ENCODE measurements around the gene DNM1. TPM values are rescaled to one million over a fixed set of nuclear protein-coding genes. Genes with fewer than 3 reads are reported as not detected.
"Not testable (repeated sequence)": the region's sequence is repeated elsewhere in the genome, so short reads cannot be mapped to it uniquely, and the experiment has no call there.

Gene DNM1
- total RNA-seq, 4 donors from 2014 or later, result 4.7 to 9.2 (median 5.4) TPM

GRCh38 chr9:128175726-128176125, 27.5 kb upstream of the DNM1 start:
- no peak overlapping the region for H3K27ac ChIP-seq
- DNase-seq, result no peak
- WGBS, 2 donors, result 93 to 100% methylated on average over 2 of the region's 2 CpGs

GRCh38 chr9:128178806-128179431, 24.3 kb upstream of the DNM1 start:
- no peak overlapping the region for H3K27ac ChIP-seq
- H3K4me3 ChIP-seq (replicated peaks in 1 of 3), result no peak overlapping the region
- DNase-seq, result no peak
- H3K27me3 ChIP-seq, result no peaks in the 10 kb centered on the region
- peaks cover 35 to 62% of the 10 kb centered on the region in 2 donors for H3K36me3 ChIP-seq
- intact Hi-C loops (cut with DNase I), result no loop called here
- WGBS, 2 donors, result 100% methylated on average over 6 of the region's 11 CpGs; no CpG with 5 or more reads in 1 of the 2 donors
- H3K9me3 ChIP-seq, result no peaks in the 10 kb centered on the region
- no peaks in the 10 kb centered on the region for H3K4me1 ChIP-seq
- TF ChIP-seq CTCF (IDR thresholded peaks at IDR 0.05) (no peak), POLR2A (IDR thresholded peaks at IDR 0.05) (no peak)

More at GRCh38 chr9:128175726-128176125, 27.5 kb upstream of the DNM1 start:
- H3K4me3 ChIP-seq (replicated peaks in 1 of 3), result no peak overlapping the region
- no peaks in the 10 kb centered on the region for H3K9me3 ChIP-seq
- peaks cover 35 to 53% of the 10 kb centered on the region in 2 donors for H3K36me3 ChIP-seq
- intact Hi-C loops (cut with DNase I), result no loop called here
- no peak for TF ChIP-seq CTCF (IDR thresholded peaks at IDR 0.05)
- no peak for TF ChIP-seq POLR2A (IDR thresholded peaks at IDR 0.05)
- H3K27me3 ChIP-seq, result no peaks in the 10 kb centered on the region
- no peaks in the 10 kb centered on the region for H3K4me1 ChIP-seq

- TF ChIP-seq CTCF (IDR thresholded peaks at IDR 0.05), result no peak
- no peak for TF ChIP-seq POLR2A (IDR thresholded peaks at IDR 0.05)
- peaks cover 41 to 67% of the 10 kb centered on the region in 2 donors for H3K36me3 ChIP-seq
- H3K4me3 ChIP-seq (replicated peaks in 1 of 3), result no peak overlapping the region
- WGBS, 2 donors, result 94 to 97% methylated on average over 7 to 8 of the region's 8 CpGs
- H3K9me3 ChIP-seq, result no peaks in the 10 kb centered on the region
- intact Hi-C loops (cut with DNase I), result no loop called here
- H3K4me1 ChIP-seq, result no peaks in the 10 kb centered on the region
- no peaks in the 10 kb centered on the region for H3K27me3 ChIP-seq
- DNase-seq, result no peak
- no peak overlapping the region for H3K27ac ChIP-seq
These were observed 23.2 kb upstream of the DNM1 start for GRCh38 chr9:128180001-128180400.

- Histone ChIP-seq H3K36me3 (peaks cover 46 to 66% of the 10 kb centered on the region in 2 donors), H3K27me3 (no peaks in the 10 kb centered on the region), H3K9me3 (no peaks in the 10 kb centered on the region), H3K4me3 (replicated peaks in 1 of 3) (no peak overlapping the region), H3K27ac (no peak overlapping the region), H3K4me1 (no peaks in the 10 kb centered on the region)
- 92 to 96% methylated on average over 5 to 8 of the region's 8 CpGs for WGBS, 2 donors
- intact Hi-C loops (cut with DNase I), result no loop called here
- TF ChIP-seq POLR2A (IDR thresholded peaks at IDR 0.05), result no peak
- TF ChIP-seq CTCF (IDR thresholded peaks at IDR 0.05), result no peak
- DNase-seq, result no peak
These were observed 22.7 kb upstream of the DNM1 start for GRCh38 chr9:128180447-128180846.

GRCh38 chr9:128181480-128181879, 21.7 kb upstream of the DNM1 start:
- peaks cover 39 to 58% of the 10 kb centered on the region in 2 donors for H3K36me3 ChIP-seq
- H3K27ac ChIP-seq; H3K4me3 ChIP-seq (replicated peaks in 1 of 3); intact Hi-C loops (cut with DNase I); H3K4me1 ChIP-seq; H3K27me3 ChIP-seq; H3K9me3 ChIP-seq: not testable (repeated sequence)
- peak; percentile 57 for DNase-seq
- peak in 4 of 6 experiments; percentile 28 to 49 (median 42) for TF ChIP-seq CTCF (IDR thresholded peaks at IDR 0.05)
- WGBS, 2 donors, result 28 to 29% methylated on average over 9 to 10 of the region's 12 CpGs

Data from thyroid gland (tissue), 4 donors.